ENCODE data around the gene MCU.
"Not testable (repeated sequence)": the region's sequence is repeated elsewhere in the genome, so short reads cannot be mapped to it uniquely, and the experiment has no call there.

Gene MCU

DNA sequence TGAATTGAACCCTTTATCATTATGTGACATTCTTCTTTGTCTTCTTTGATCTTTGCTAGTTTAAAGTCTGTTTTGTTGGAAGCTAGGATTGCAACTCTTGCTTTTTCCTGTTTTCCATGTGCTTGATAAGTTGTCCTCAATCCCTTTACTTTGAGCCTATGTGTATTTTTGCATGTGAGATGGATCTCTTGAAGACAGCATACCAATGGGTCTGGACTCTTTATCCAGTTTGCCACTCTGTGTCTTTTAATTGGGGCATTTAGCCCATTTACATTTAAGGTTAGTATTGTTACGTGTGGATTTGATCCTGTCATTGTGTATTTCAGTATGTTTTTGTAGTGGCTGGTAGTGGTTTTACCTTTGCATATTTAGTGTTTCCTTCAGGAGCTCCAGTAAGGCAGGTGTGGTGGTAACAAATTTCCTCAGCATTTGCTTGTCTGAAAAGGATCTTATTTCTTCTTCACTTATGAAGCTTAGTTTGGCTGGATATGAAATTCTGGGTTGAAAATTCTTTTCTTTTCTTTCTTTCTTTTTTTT lies 229.3 kb downstream of the MCU start:
- H3K36me3 Mint-ChIP-seq, H3K4me1 Mint-ChIP-seq, H3K27me3 Mint-ChIP-seq, H3K27ac Mint-ChIP-seq, H3K4me3 Mint-ChIP-seq: not testable (repeated sequence)
- peaks cover 11% of the 10 kb centered on the region for H3K9me3 Mint-ChIP-seq

DNA sequence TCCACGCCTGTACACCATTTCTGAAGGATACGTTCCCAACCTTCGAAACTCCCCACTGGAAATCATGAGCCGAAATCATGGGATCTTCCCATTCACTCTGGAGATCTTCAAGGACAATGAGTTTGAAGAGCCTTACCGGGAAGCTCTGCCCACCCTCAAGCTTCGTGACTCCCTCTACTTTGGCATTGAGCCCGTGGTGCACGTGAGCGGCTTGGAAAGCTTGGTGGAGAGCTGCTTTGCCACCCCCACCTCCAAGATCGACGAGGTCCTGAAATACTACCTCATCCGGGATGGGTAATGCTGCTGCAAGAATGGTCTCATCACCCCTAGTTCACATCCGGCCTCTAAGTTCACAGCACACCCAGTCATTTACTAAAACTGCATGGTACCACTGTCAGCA lies 232.4 kb downstream of the MCU start:
- Mint-ChIP-seq H3K27me3 (peaks cover 6% of the 10 kb centered on the region), H3K4me3 (no peak overlapping the region), H3K4me1 (no peaks in the 10 kb centered on the region), H3K27ac (no peak overlapping the region), H3K36me3 (peaks cover 9% of the 10 kb centered on the region), H3K9me3 (peaks cover 11% of the 10 kb centered on the region)

DNA sequence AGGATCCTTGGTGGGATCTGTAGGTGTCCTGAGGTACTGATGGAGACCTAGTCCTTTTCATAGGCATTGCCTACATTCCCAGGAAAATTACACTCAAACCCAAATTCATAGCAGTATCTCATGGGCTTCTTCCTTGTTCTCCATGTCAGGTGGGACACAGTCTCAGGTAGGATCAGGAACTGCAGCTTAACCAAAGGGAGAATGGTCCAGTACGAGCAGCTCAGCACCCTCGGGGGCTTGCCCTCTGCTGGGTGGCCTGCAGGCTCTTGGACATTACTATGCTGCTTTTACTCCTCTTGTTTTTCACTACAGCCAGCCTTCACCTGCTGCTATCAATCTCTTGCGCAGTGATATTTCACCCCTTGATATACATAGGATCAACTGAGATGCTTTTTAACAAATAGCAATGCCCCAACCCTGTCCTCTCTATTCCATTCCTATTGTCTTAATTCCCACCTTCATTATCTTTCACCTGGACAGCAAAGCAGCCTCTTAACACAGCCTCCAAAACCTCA lies 234.1 kb downstream of the MCU start:
- Mint-ChIP-seq H3K27me3 (peaks cover 5% of the 10 kb centered on the region), H3K36me3 (peaks cover 5% of the 10 kb centered on the region), H3K4me3 (no peak overlapping the region), H3K9me3 (no peaks in the 10 kb centered on the region), H3K4me1 (no peaks in the 10 kb centered on the region), H3K27ac (no peak overlapping the region)

DNA sequence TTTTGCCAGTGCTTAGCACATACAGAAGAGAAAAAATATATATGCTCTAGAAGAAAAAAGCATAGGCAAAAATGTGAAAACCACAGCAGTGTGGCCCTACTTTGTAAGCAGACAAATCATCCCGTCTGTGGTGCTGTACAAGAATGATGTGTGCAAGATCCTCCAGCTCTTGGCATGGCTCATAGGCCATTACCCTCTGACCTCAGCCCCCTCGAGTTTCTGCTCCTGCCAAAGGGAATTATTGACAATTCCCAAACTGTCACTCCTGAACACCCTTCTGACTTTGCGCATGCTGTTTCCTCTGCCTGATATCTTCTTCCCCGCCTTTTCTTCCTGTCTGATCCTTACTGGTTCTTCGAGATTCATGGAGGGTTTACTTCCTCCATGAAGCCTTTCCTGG lies 235.5 kb downstream of the MCU start:
- H3K36me3 Mint-ChIP-seq = peaks cover under 1% of the 10 kb centered on the region
- H3K27ac Mint-ChIP-seq = no peak overlapping the region
- H3K4me1 Mint-ChIP-seq = no peaks in the 10 kb centered on the region
- no peaks in the 10 kb centered on the region for H3K9me3 Mint-ChIP-seq
- H3K4me3 Mint-ChIP-seq = no peak overlapping the region
- H3K27me3 Mint-ChIP-seq = peaks cover 5% of the 10 kb centered on the region

DNA sequence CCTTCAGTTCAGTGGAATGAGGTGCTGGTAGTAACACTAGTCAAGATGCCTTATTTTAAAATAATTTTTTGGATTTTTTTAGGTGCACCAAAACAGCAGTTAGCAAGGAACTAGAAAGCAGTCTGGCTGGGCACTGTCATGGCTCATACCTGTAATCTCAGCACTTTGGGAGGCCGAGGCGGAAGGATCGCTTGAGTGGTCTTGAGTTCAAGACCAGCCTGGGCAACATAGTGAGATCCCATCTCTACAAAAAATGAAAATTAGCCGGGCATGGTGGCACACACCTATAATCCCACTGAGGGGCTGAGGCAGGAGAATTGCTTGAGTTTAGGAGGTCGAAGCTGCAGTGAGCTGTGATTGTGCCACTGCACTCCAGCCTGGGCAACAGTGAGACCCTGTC lies 236.9 kb downstream of the MCU start:
- no peak overlapping the region for H3K4me3 Mint-ChIP-seq
- no peaks in the 10 kb centered on the region for H3K9me3 Mint-ChIP-seq
- H3K27me3 Mint-ChIP-seq = peaks cover 5% of the 10 kb centered on the region
- H3K27ac Mint-ChIP-seq = no peak overlapping the region
- no peaks in the 10 kb centered on the region for H3K4me1 Mint-ChIP-seq
- no peaks in the 10 kb centered on the region for H3K36me3 Mint-ChIP-seq

GRCh38 chr10:72930276-72930675 lies 238.3 kb downstream of the MCU start:
- Mint-ChIP-seq H3K27ac (no peak overlapping the region), H3K27me3 (peaks cover 3% of the 10 kb centered on the region)

DNA sequence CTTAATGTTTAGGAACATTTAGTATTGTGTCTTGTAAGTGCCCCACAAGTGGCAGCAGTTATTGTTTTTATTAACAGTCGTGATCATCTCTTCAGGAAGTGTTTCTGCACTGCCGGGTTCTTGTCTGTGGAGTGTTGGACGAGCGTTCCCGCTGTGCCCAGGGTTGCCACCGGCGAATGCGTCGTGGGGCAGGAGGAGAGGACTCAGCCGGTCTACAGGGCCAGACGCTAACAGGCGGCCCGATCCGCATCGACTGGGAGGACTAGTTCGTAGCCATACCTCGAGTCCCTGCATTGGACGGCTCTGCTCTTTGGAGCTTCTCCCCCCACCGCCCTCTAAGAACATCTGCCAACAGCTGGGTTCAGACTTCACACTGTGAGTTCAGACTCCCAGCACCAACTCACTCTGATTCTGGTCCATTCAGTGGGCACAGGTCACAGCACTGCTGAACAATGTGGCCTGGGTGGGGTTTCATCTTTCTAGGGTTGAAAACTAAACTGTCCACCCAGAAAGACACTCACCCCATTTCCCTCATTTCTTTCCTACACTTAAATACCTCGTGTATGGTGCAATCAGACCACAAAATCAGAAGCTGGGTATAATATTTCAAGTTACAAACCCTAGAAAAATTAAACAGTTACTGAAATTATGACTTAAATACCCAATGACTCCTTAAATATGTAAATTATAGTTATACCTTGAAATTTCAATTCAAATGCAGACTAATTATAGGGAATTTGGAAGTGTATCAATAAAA lies 240.5 kb downstream of the MCU start:
- H3K36me3 Mint-ChIP-seq = no peaks in the 10 kb centered on the region
- no peaks in the 10 kb centered on the region for H3K4me1 Mint-ChIP-seq
- no peak overlapping the region for H3K27ac Mint-ChIP-seq
- H3K4me3 Mint-ChIP-seq = no peak overlapping the region
- H3K27me3 Mint-ChIP-seq = peaks cover 3% of the 10 kb centered on the region
- H3K9me3 Mint-ChIP-seq = no peaks in the 10 kb centered on the region

More at GRCh38 chr10:72930276-72930675, 238.3 kb downstream of the MCU start:
- Mint-ChIP-seq H3K4me3 (no peak overlapping the region), H3K36me3 (no peaks in the 10 kb centered on the region), H3K9me3 (no peaks in the 10 kb centered on the region), H3K4me1 (no peaks in the 10 kb centered on the region)

DNA sequence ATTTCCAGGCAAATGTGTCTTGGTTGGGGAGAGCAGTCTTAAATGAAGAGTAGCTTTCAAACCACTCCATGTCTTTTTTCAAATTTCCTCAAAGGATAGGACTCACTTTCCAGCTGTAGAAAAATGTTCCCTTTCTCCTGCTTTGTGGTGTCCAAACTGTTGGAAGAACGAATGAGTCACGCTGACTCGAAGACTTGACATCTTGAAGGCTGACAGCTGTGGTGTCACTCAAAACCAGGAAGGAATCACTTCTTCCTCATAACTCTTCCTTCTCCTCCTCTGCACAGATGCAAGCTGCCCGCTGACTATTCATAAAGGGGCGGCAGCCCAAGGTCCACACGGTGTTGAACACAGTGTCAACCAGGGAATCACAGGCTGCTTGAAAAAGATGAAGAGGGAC lies 243.4 kb downstream of the MCU start:
- Mint-ChIP-seq H3K27me3 (no peaks in the 10 kb centered on the region), H3K4me3 (no peak overlapping the region), H3K27ac (no peak overlapping the region), H3K36me3 (no peaks in the 10 kb centered on the region), H3K4me1 (no peaks in the 10 kb centered on the region), H3K9me3 (no peaks in the 10 kb centered on the region)
